EL (cell line): ENCODE data around the gene SPEM3.
A peak's percentile ranks its signal among the peaks of the same experiment; 100 is the strongest.

Experiments used
- DNase-seq: peaks from one replicate; pipeline ENCODE4 v3.0.0-alpha.2; 2016

SPEM3 gene

GRCh38 chr17:7423679-7424078, 5.0 kb upstream of the SPEM3 start:
- DNase-seq: no peak

- no peak for DNase-seq
Measured at GRCh38 chr17:7425316-7425715, 3.3 kb upstream of the SPEM3 start, which contains the start of gene SPEM2. SPEM2 (plus strand) TSS chr17:7425616; CDS start chr17:7425689, 73 bp downstream.

- DNase-seq: no peak
Measured at GRCh38 chr17:7425756-7426155, 2.9 kb upstream of the SPEM3 start.

- no peak for DNase-seq
Measured at GRCh38 chr17:7426203-7426863, 2.3 kb upstream of the SPEM3 start.

GRCh38 chr17:7426896-7427489, 1.7 kb upstream of the SPEM3 start:
- DNase-seq: no peak

GRCh38 chr17:7427549-7427948, 1.1 kb upstream of the SPEM3 start:
- no peak for DNase-seq

GRCh38 chr17:7429722-7430121, 1.1 kb downstream of the SPEM3 start:
- DNase-seq: no peak

GRCh38 chr17:7431231-7431630, 2.6 kb downstream of the SPEM3 start:
- no peak for DNase-seq

GRCh38 chr17:7432296-7432695, 3.6 kb downstream of the SPEM3 start:
- DNase-seq: no peak

- DNase-seq: peak; percentile 49
Measured at GRCh38 chr17:7435676-7436555, 7.3 kb downstream of the SPEM3 start.

- DNase-seq: peak; percentile 80
Measured at GRCh38 chr17:7436556-7437368, 8.1 kb downstream of the SPEM3 start.

- no peak for DNase-seq
Measured at GRCh38 chr17:7437369-7437863, 8.8 kb downstream of the SPEM3 start.

- peak; percentile 44 for DNase-seq
Measured at GRCh38 chr17:7437950-7438614, 9.4 kb downstream of the SPEM3 start.

- DNase-seq: no peak
Measured at GRCh38 chr17:7438656-7439460, 10.2 kb downstream of the SPEM3 start.

- no peak for DNase-seq
Measured at GRCh38 chr17:7439462-7440112, 10.9 kb downstream of the SPEM3 start, which contains the start of gene FGF11. FGF11 (plus strand) TSS chr17:7439512; CDS start chr17:7439621, 109 bp downstream.

GRCh38 chr17:7440113-7440833, 11.6 kb downstream of the SPEM3 start:
- DNase-seq: peak; percentile 61

GRCh38 chr17:7440834-7441195, 12.2 kb downstream of the SPEM3 start:
- DNase-seq: peak; percentile 36

GRCh38 chr17:7441266-7441665, 12.6 kb downstream of the SPEM3 start:
- DNase-seq: no peak

- no peak for DNase-seq
Measured at GRCh38 chr17:7442142-7442541, 13.5 kb downstream of the SPEM3 start.
